HUES6 (cell line): ENCODE results near the gene BPIFB2.

Experiments
- H3K27ac ChIP-seq: 2 replicates; pipeline ENCODE4 v1.7.0; 2013; ENCODE audit warnings: low read depth, mild to moderate bottlenecking, low read length, inconsistent platforms
- H3K27me3 ChIP-seq: 2 replicates; pipeline ENCODE4 v1.6.1; 2013; ENCODE audit warnings: low read length; ENCODE audit not compliant: control insufficient read depth, insufficient read depth
- H3K36me3 ChIP-seq: 2 replicates; pipeline ENCODE4 v1.6.1; 2013; ENCODE audit warnings: low read length; ENCODE audit not compliant: control insufficient read depth, insufficient read depth
- H3K4me1 ChIP-seq: 2 replicates; pipeline ENCODE4 v1.6.1; 2013; ENCODE audit warnings: low read length; ENCODE audit not compliant: control insufficient read depth, insufficient read depth
- H3K4me3 ChIP-seq: 2 replicates; pipeline ENCODE4 v1.5.1; 2013; ENCODE audit warnings: low read depth, low read length
- H3K9ac ChIP-seq: one replicate; pipeline ENCODE4 v1.6.1; 2013; ENCODE audit warnings: mild to moderate bottlenecking, low read length
- H3K9me3 ChIP-seq: 2 replicates; pipeline ENCODE4 v1.6.1; 2013; ENCODE audit warnings: low read depth, low read length; ENCODE audit not compliant: control insufficient read depth, insufficient read depth

BPIFB2 gene

DNA sequence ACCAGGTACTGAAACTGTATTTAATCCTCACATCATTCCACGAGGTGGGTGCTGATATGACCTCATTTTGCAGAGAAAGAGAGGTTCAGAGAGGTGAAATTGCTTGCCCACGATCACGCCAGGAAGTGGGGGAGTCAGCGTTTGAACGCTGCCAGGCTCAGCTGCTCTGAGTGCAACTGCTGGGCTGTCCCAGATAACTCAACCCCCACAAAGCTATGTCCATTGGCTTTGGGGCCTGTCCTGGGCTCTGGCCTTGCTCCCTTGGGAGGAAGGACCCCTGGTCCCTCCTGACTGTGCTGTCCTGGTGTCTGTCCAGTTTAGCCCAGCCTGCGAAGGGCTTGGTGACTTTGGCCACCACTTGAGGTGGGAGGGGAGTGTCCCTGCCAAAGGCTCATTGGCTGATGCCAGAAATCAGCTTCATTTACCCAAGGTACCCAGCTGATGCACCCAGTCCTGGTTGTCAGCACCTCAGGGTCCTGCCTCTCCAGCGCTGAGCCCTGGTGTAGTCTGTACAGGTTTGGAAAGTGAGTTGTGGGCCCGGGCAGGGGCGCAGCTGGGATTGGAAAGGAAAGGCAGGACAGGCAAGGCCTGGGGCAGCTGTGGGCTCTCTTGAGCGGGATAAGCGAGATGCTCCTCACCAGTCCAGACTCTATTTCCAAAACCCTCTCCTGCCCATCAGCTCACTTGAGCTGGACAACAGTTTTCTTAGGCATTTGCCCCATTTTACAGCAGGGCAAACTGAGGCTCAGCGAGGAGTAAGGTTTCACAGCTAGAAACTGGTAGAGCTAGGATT, 41.7 kb upstream of the BPIFB2 start:
- Histone ChIP-seq H3K4me1 (peaks cover 1% of the 10 kb centered on the region), H3K9ac (no peak overlapping the region), H3K9me3 (no peaks in the 10 kb centered on the region), H3K36me3 (no peaks in the 10 kb centered on the region), H3K4me3 (no peak overlapping the region), H3K27ac (no peak overlapping the region), H3K27me3 (no peaks in the 10 kb centered on the region)

DNA sequence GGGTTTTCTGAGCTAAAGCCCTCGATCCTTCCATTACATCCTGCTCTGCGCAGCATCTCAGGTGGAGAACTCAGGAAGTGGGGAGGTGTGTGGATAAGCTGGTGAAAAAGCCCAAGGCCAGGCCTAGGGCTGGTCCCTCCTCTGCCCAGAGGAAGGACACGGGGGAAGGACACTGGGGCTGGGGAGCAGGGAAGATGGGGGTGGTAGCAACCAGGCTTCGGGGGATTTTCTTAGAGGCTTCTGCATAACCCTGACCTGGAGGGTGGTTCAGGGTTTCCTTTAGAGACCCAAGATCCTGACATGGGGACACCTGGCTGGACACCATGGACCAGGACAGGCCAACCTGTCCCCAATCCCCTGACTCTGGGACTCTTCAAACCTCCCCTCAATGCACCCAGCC, 41.1 kb upstream of the BPIFB2 start:
- H3K4me3 ChIP-seq: no peak overlapping the region
- no peaks in the 10 kb centered on the region for H3K36me3 ChIP-seq
- H3K27ac ChIP-seq: no peak overlapping the region
- H3K9ac ChIP-seq: no peak overlapping the region
- H3K27me3 ChIP-seq: no peaks in the 10 kb centered on the region
- H3K4me1 ChIP-seq: peaks cover 8% of the 10 kb centered on the region
- H3K9me3 ChIP-seq: no peaks in the 10 kb centered on the region

DNA sequence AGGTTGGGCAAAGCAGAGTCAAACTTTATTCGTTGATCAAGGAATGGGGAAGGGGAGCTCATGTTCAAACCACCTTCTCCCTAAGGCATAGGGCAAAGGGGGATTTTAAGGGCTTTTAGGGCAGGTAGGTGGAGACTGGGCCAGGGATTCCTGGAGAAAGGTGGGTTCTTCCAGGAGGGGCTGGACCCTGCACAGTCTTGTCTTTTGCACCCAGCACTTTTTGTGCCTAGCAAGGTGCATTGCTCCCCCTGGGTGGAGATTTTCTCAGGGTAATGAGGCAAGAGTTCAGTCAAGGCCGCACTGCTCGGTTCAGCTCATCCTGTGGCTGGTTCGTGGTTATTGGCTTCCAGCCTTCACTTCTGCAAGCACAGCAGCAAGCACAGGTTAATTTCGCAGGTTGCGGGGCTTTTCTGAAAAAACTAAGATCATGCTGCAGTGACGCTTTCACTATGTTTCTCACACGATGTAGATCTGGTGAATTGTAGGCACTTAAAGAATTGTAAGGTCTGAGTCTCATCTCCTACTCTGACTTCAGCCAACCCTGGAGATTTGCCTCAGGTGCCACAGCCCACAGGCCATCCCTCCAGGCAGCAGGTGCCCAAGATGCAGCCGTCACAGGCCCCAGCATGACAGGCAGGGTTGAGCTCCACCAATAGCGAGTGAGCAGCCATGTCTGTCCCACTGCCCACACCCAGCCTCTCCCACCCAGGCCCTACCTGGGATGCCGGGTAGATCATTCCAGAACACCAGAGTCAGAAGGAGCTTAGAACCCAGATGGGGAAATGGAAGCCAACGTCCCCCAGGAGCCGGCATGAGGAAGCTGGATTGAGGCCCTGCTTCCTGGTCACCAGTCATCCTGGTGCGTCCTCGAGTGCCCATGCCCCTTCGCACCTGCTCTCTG, 40.4 kb upstream of the BPIFB2 start:
- Histone ChIP-seq H3K27me3 (no peaks in the 10 kb centered on the region), H3K4me1 (peaks cover 15% of the 10 kb centered on the region), H3K4me3 (no peak overlapping the region), H3K9ac (no peak overlapping the region), H3K27ac (no peak overlapping the region), H3K36me3 (no peaks in the 10 kb centered on the region), H3K9me3 (no peaks in the 10 kb centered on the region)

DNA sequence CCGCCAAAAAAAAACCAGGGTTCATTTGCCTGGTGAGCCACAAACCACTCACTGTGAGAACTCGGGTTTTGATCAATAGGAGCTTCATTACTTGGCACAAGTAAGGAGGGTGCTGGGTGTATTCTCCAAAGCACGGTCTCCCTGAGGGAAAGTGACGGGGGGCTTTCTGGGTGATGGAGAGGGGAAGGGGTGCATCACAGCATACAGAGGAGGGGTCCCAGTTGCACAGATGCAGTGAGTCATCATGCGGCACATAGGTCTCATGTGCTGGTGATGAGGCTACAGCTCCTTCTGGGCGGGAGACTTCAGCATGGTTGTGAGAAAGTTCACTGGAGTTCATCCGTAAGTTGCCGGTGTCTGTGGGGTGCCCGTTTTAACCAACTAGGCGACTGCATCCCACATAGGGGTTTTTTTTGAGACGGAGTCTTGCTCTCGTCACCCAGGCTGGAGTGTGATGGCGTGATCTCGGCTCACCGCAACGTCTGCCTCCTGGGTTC, 39.5 kb upstream of the BPIFB2 start:
- peaks cover 24% of the 10 kb centered on the region for H3K4me1 ChIP-seq
- no peaks in the 10 kb centered on the region for H3K36me3 ChIP-seq
- no peaks in the 10 kb centered on the region for H3K9me3 ChIP-seq
- H3K4me3 ChIP-seq: no peak overlapping the region
- H3K27ac ChIP-seq: no peak overlapping the region
- no peaks in the 10 kb centered on the region for H3K27me3 ChIP-seq
- H3K9ac ChIP-seq: no peak overlapping the region

GRCh38 chr20:32968478-32969241, 38.8 kb upstream of the BPIFB2 start:
- no peaks in the 10 kb centered on the region for H3K27me3 ChIP-seq
- no peak overlapping the region for H3K4me3 ChIP-seq
- no peaks in the 10 kb centered on the region for H3K36me3 ChIP-seq
- peaks cover 26% of the 10 kb centered on the region for H3K4me1 ChIP-seq
- H3K9me3 ChIP-seq: no peaks in the 10 kb centered on the region
- H3K27ac ChIP-seq: no peak overlapping the region
- H3K9ac ChIP-seq: no peak overlapping the region

DNA sequence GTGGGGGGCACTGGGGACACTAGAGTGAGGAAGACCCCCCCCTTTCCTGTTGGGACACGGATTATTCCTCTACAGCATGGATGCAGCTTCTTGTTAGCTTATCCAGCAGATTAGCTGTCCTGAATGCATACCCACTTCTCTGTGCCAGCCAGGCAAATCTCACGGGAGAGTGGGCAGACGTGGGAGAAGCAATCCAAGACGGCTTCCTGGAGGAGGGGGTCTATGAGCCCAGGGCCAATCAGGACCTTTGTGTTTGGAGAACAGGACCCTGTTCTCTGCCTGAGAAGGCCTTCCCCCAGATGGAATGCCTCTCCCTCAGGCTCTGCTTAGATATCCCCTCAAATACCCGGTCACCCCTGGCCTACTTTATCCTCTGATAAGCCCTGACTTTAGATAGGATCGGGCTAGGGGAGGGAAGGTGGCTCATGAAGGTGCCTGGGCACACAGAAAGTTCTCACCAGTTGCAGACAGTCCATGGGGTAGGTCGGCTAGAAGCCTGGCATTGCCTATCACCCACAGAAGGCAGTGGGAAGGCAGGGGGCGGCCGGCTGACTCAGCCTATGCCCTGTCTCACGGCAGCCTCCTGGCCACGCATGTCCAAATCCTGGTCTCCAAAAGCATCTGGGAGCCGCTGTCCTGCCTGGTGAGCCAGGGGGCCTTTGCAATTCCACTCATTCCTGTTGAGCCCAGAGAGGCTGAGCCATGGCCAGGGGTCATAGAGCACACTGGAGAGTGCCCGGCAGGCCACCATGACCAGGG, 38.0 kb upstream of the BPIFB2 start:
- Histone ChIP-seq H3K27me3 (no peaks in the 10 kb centered on the region), H3K4me1 (peaks cover 35% of the 10 kb centered on the region), H3K4me3 (no peak overlapping the region), H3K36me3 (no peaks in the 10 kb centered on the region), H3K9me3 (no peaks in the 10 kb centered on the region), H3K9ac (no peak overlapping the region), H3K27ac (no peak overlapping the region)

- no peaks in the 10 kb centered on the region for H3K9me3 ChIP-seq
- no peak overlapping the region for H3K9ac ChIP-seq
- no peaks in the 10 kb centered on the region for H3K27me3 ChIP-seq
- no peak overlapping the region for H3K27ac ChIP-seq
- no peak overlapping the region for H3K4me3 ChIP-seq
- peaks cover 41% of the 10 kb centered on the region for H3K4me1 ChIP-seq
- H3K36me3 ChIP-seq: no peaks in the 10 kb centered on the region
Measured at GRCh38 chr20:32970115-32970972, 37.2 kb upstream of the BPIFB2 start.

GRCh38 chr20:32970973-32971300, 36.6 kb upstream of the BPIFB2 start:
- no peak overlapping the region for H3K27ac ChIP-seq
- H3K9me3 ChIP-seq: no peaks in the 10 kb centered on the region
- H3K4me1 ChIP-seq: peaks cover 46% of the 10 kb centered on the region
- no peak overlapping the region for H3K9ac ChIP-seq
- H3K27me3 ChIP-seq: no peaks in the 10 kb centered on the region
- H3K4me3 ChIP-seq: no peak overlapping the region
- no peaks in the 10 kb centered on the region for H3K36me3 ChIP-seq

- H3K27ac ChIP-seq: peak overlapping the region; percentile 34; the same call in 1 of the 2 replicates
- H3K9ac ChIP-seq: peak overlapping the region; percentile 34
- H3K27me3 ChIP-seq: no peaks in the 10 kb centered on the region
- H3K4me3 ChIP-seq: no peak overlapping the region
- peaks cover under 1% of the 10 kb centered on the region; the same call in 1 of the 2 replicates for H3K9me3 ChIP-seq
- H3K4me1 ChIP-seq: peaks cover 52% of the 10 kb centered on the region
- no peaks in the 10 kb centered on the region for H3K36me3 ChIP-seq
Measured at GRCh38 chr20:32971703-32972161, 35.8 kb upstream of the BPIFB2 start.
